Metanephros (tissue), 2 donors: ENCODE results near the gene HOXA2. TPM values are rescaled to one million over a fixed set of nuclear protein-coding genes. Genes with fewer than 3 reads are reported as not detected.

Experiments used
- small RNA-seq: library from RNA; depleted of rRNA; stranded (forward); fragments of <200 nt; gene quantifications from one replicate; pipeline ENCODE3, GENCODE V24; 2014; ENCODE audit warnings: low replicate concordance
- total RNA-seq: library from RNA; depleted of rRNA; stranded (reverse); fragments of >200 nt; gene quantifications from one replicate; pipeline ENCODE4 v1.2.3, GENCODE V29; 2014

Gene HOXA2
- 4.0 TPM for total RNA-seq

GRCh38 chr7:27102581-27103442 lies at the start of gene HOXA2:
HOXA2 (minus strand) TSS chr7:27102683; CDS start chr7:27102500, 183 bp downstream.

GRCh38 chr7:27147199-27148030 lies 44.9 kb upstream of the HOXA2 start, which contains the start of gene HOXA6:
HOXA6 (minus strand) TSS chr7:27147774; CDS start chr7:27147749, 25 bp downstream.

GRCh38 chr7:27143023-27143949 lies 40.8 kb upstream of the HOXA2 start, which contains the start of gene HOXA5:
HOXA5 (minus strand) TSS chr7:27143681; CDS start chr7:27143607, 74 bp downstream.

GRCh38 chr7:27130540-27131389 lies 28.3 kb upstream of the HOXA2 start, which contains the start of gene HOXA4:
HOXA4 (minus strand) TSS chr7:27130757; CDS start chr7:27130733, 24 bp downstream.

GRCh38 chr7:27095897-27096767 lies 6.4 kb downstream of the HOXA2 start, which contains the start of gene HOXA1:
HOXA1 (minus strand) TSS chr7:27096000; CDS start chr7:27095912, 88 bp downstream.

Small RNA genes lying within 50 kb of the gene (small RNA-seq; reads per million reads assigned to genes)
- gene AC004080.5 (not detected), gene RF01977 (not detected)

Other genes starting within 250 kb of the HOXA2 start
- gene SKAP2, start 238.1 kb downstream of the HOXA2 start, total RNA-seq, result 11.2 TPM
- gene HOXA1, start 6.7 kb downstream of the HOXA2 start, total RNA-seq, result 1.7 TPM
- gene HOXA4, start 28.1 kb upstream of the HOXA2 start, total RNA-seq, result 3.7 TPM
- 42.4 TPM for gene HOXA5, start 41.0 kb upstream of the HOXA2 start, total RNA-seq
- gene HOXA6, start 45.1 kb upstream of the HOXA2 start, total RNA-seq, result 72.5 TPM
- 77.4 TPM for gene HOXA3, start 49.9 kb upstream of the HOXA2 start, total RNA-seq
- 10.2 TPM for gene HOXA7, start 54.0 kb upstream of the HOXA2 start, total RNA-seq
- 61.6 TPM for gene HOXA9, start 62.9 kb upstream of the HOXA2 start, total RNA-seq
- gene HOXA10, start 71.6 kb upstream of the HOXA2 start, total RNA-seq, result 98.8 TPM
- 25.5 TPM for gene HOXA11, start 82.5 kb upstream of the HOXA2 start, total RNA-seq
- not detected for gene HOXA13, start 97.4 kb upstream of the HOXA2 start, total RNA-seq
- not detected for gene EVX1, start 140.1 kb upstream of the HOXA2 start, total RNA-seq